Measurements from ENCODE around the gene LGR6.

LGR6 gene

DNA sequence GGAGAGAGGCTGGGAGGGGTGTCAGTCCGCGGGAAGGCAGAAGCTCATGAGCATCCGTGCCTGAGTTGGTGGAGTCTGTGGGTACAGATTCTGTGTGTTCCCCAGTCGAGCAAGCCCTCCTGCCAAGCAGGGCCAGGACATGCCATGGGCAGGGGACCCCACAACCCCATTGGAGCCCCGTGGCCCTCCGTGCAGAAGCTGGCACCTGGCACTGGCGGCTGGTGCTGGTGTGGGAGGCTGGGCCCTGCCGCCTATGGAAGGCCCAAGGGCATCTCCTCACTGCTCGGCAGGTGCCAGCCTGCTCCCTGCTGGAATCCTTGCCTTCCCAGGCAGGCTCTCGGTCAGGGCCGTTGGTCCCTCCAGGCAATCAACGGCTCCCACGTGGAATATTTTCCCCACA is 74.4 kb downstream of the LGR6 start:
- no peak for DNase-seq

- DNase-seq, result no peak
These were observed 75.2 kb downstream of the LGR6 start for GRCh38 chr1:202268817-202269216.

GRCh38 chr1:202270871-202271326 is 77.3 kb downstream of the LGR6 start:
- no peak for DNase-seq

- no peak for DNase-seq
These were observed 78.7 kb downstream of the LGR6 start for GRCh38 chr1:202272103-202272845.

DNA sequence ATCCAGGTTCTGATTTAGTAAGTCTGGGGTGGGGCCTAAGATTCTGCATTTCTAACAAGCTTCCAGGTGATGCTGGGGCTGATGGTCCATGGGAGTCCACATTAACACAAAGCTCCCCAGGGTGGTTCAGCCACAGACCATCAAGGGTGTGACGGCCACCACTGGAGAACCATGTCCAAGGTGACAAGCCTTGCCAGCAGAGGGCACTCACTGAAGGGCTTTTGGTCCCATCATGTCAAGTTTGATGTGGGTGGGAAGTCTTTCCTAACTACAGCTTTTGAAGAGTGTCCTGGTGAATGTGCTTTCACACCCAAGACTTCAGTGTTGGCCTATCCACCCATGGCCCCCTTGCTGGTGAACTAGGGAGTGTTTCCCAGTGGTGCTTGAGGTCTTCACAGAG is 81.0 kb downstream of the LGR6 start:
- peak in 1 of 2 experiments; percentile 11 for DNase-seq

DNA sequence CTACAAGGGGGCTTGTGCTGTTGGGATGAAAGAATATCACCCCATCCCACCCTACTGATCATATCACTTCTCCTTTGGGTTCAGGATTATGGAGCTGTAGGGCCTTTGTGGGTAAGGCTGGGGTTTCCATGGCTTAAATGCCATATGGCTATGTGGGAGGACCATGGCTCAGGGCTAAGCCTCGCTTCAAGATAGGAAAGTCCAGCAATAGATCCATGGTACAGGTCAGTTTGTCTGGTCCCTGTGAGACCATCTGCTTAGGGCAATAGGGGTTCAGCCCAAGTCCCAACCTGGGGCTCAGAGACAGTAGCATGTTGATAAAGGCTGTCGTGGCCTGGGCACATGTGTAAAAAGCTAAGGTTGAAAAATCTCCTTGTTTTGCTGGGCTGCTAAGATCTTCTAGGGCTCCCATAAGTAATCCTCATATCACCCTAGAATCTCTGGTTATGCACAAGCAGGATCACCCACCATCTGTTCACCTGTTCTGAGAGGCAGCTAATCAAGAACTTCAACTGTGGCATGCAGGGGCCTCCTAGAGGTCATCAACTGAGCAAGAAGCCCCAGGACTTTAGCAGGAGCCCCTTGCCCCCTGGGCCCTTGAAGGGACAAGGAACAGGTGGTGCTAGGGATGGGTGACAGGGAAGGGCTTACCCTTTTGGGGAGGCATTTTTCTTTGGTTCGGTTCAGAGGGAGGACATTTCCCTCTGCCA is 81.6 kb downstream of the LGR6 start:
- no peak for DNase-seq

DNA sequence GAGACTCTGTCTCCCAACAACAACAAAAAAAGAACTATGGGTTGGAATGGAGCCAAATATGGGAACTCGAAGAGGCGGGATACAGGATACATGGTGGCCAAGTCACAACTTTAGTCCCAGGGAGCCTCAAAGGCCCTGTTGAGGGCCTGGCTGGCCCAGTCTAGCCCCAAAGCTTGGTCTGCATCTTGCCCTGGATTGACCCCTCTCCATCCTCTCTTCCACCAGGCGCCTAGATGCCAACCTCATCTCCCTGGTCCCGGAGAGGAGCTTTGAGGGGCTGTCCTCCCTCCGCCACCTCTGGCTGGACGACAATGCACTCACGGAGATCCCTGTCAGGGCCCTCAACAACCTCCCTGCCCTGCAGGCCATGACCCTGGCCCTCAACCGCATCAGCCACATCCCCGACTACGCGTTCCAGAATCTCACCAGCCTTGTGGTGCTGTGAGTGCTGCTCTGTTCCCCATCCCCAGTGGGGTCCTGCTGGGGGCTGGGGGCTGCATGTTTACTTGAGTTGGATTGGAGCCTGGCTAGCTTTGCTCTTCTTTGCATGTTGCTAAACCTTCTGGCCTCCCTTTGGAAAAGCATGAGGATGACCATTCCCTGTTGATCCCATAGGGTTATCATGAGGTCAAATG is 82.6 kb downstream of the LGR6 start:
- DNase-seq, result no peak

DNA sequence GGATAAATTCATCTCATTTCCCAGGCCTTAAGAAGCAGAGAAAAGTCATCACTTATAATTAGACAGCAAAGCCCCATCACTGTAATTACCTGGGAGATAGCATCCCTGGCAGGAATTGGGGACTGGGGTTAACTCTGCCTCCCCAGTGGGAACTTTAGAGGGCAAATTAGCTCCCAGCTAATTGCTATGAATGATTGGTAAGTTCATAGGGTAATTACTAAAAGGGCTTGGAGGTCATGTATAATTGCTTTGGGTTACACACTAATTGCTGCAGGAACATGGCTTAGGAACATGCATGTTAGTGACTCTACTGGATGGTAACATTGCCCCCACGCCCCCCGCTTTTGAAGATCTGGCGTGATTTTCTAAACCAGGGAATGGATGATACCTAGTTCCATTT is 83.3 kb downstream of the LGR6 start:
- no peak for DNase-seq

GRCh38 chr1:202278751-202279150 is 85.2 kb downstream of the LGR6 start:
- no peak for DNase-seq

DNA sequence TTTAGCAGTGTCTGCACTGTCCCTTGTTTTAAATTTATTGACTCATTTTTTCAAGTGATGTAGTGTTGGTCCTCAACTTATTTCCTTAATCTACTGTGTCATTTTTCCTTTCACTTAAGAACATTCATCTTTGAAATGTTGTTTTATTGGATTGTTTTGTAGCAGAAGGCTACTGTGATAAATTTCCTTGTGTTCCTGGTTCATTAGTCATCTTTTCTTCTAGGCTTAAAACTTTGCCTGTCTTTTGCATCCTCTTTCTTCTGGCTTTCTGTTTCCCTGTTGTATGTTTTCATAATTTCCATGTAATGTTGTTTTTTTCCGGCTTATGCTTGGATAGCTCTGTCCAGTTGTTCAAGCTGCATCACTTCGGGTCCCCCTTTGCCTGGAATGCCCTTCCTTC is 86.2 kb downstream of the LGR6 start:
- DNase-seq, result no peak

DNA sequence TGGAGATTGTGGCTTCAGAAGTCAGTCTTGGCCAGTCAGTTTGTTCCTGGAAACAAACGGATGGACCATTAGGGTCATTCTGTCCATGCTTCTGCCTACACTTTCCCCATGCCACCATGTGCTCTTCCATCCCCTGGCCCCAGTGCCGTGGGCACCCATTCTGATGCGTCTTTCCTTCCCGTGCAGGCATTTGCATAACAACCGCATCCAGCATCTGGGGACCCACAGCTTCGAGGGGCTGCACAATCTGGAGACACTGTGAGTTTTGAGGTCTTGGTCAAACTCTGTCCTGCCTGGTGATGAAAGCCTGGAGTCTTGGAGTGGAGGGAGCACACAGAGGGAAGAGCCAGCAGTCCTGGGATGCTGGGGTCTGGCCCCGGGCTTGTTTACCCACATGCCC is 87.0 kb downstream of the LGR6 start:
- no peak for DNase-seq

DNA sequence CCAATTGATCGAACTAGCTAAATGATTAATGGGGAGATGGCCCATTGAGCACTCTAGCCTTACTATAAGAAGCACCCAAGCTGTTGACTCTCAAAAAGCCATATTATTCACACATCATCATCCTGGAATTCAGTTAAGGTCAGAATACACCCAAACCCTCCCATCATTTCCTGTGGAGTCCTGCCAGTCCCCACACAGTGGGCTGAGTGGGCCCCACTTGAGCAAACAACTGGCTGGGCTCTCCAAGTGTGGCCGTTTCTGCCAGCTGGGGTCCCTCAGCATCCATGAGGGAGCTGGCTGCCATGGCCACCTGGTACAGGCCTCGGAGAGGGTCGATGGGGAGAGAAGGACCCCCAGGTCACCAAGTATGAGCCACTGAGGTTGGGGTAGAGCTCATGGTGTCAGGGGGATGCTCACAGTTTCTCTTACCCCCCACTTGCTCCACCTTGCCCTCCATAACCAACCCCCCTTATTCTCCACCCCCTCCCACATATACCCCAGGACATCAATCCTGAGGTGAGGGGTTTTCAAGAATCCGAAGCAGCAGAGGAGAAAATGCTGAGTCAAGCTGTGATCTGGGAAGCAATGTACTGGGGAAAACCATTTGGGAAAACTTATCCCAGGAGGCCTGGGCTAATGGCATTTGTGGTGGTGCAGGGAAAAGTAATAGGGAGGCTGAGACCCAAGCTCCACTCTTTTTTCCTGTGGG is 87.9 kb downstream of the LGR6 start:
- no peak for DNase-seq

GRCh38 chr1:202282025-202282371 is 88.4 kb downstream of the LGR6 start:
- DNase-seq, result no peak

DNA sequence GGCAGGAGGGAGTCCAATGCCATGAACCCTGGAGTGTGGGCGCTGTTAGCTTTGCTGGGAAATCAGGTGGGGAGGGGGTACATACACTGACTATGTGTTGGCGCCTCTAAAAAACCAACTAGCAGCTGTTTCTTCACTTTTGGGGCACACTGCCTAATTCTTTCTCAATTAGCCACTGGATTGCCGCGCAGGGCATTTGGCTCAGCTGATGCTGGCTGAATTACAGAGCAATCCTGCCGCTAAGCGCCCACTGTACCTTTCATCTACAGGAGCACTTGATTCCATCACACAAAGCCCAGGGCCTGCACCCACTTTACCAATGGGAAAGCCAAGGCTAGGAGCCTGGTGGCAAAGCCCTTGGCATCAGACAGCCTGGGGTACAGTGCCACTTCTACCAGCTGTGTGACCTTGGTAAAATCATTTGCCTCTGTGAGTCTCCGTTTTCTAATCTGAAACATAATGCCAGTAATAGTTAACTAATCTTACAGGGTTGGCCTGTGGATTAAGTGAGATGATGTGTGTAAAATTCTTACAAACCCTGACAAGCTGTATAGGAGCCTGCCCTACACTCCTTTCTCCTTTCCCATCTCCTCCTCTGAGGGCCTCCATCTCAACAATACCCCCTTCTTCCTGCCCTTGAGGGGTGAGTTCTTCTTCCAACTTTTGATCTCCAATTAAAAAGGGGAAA is 89.1 kb downstream of the LGR6 start:
- no peak for DNase-seq

DNA sequence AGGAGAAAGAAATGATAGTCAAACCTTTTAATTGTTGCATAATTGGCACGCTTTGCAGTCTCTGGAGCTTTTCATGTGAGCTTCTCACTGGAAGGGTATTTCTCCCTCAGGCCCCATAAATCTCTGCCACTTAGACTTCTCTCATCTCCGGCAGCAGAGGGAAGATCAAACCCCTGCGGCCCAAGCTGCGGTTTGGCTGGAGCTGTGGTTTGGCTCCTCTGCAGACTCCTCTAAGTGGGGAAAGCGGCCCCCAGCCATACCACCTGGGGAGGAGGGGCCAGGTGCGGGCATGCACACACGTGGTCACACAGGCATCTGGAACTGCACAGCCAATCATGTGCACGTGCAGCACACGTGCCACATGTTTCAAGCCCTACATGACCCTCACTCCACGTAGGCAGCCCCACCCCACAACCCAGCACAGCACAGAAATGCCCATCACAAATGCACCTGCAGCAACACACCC is 89.8 kb downstream of the LGR6 start:
- DNase-seq, result no peak

- DNase-seq, result no peak
These were observed 90.4 kb downstream of the LGR6 start for GRCh38 chr1:202283991-202284390.

DNA sequence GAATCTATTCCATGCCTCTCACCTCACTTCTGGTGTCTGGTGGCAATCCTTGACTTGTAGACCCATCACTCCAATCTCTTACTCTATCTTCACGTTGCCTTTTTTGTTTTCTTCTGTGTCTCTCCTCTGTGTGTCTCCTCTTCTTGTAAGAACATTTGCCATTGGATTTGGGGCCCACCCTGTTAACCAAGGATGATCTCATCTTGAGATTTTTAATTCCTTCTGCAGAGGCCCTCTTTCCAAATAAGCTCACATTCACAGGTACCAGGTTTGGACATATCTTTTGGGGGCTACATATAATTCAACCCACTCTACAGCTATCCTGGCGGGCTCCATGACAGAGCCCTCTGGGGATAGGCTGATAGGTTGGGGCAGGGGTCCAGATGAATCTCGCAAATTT is 92.3 kb downstream of the LGR6 start:
- no peak for DNase-seq

GRCh38 chr1:202286622-202287097 is 93.1 kb downstream of the LGR6 start:
- no peak for DNase-seq

DNA sequence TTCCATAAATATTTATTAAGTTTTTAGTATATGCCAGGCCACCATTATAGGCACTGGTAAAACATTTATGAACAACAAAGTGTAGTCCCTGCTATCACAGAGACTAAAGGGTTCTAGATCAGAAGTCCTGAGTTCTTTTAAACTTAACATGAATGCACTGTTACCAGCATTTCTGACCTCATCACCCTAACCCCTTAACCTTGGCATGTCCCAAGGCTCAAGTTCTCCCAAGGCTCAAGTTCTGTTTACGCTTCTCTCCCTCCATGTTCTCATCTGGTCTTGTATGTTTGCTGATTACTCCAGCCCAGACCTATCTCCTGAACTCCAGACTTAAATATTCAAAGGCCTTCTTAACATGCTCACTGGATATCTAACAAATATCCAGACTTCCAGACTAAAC is 93.6 kb downstream of the LGR6 start:
- DNase-seq, result no peak

GRCh38 chr1:202288177-202288576 is 94.6 kb downstream of the LGR6 start:
- no peak for DNase-seq

GRCh38 chr1:202289009-202289408 is 95.4 kb downstream of the LGR6 start:
- DNase-seq, result no peak

- DNase-seq, result no peak
These were observed 97.4 kb downstream of the LGR6 start for GRCh38 chr1:202291001-202291400.

Measured in SHP77 (cell line).